ENCODE measurements around the gene ITCH. TPM values are rescaled to one million over a fixed set of nuclear protein-coding genes. Genes with fewer than 3 reads are reported as not detected.

ITCH gene
- total RNA-seq, 1 experiment from 2014 or later, result 78.8 TPM

DNA sequence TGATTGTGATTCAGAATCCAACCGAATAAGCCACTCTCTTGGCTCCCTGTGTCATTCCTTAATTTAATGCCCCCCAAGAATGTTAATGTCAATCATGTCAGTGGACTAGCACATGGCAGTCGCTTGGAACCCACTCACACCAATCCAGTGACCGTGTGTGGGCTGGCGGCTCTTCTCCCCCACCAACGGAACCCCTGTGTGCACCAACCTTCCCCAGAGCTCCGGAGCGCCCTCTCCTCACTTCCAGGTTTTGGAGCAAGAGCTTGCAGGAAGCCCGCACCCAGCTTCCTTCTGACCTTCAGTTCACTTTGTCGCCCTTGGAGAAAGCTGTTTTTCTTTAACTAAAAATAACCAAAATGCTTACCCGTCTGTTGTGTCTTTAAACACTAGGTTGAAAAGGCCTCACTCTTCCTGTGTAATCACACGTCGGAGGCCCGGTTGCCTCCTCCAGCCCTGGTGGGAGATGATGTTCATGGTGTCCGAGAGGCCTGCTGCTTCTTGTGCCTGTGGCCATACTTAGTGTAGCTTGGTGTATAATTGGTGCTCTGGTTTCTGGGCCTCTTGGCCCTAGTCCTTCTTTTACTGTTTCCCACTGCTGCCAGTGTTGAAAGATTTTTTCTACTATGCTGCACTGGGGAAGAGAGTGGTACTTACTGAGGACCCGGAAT, 177.7 kb downstream of the ITCH start:
- no peaks in the 10 kb centered on the region for H3K27me3 ChIP-seq (ENCODE audit: insufficient read depth, low read length)
- H3K79me2 ChIP-seq (ENCODE audit: insufficient read depth, low read length), result no peaks in the 10 kb centered on the region
- no peaks in the 10 kb centered on the region for H4K20me1 ChIP-seq (ENCODE audit: insufficient read depth)
- no peak overlapping the region for H3K4me2 ChIP-seq (ENCODE audit: low read length)
- POLR2A ChIA-PET, result no interaction called here
- no peak overlapping the region for H3K27ac ChIP-seq (ENCODE audit: low read depth, low read length)
- H3K36me3 ChIP-seq (ENCODE audit: control insufficient read depth in 1 of 2, insufficient read depth in 2 of 2, low read length in 2 of 2), result peaks cover 19 to 28% of the 10 kb centered on the region in 2 experiments; a peak in 3 of 4 replicates
- ATAC-seq, result no peak
- H3K9ac ChIP-seq (ENCODE audit: low read length), result no peak overlapping the region
- BruUV-seq (replicated peaks), result no TSS peak
- no peaks in the 10 kb centered on the region for H3K9me3 ChIP-seq (ENCODE audit: control insufficient read depth in 1 of 2, insufficient read depth in 1 of 2, low read depth in 1 of 2, low read length in 2 of 2)
- H3K4me1 ChIP-seq (ENCODE audit: control insufficient read depth in 1 of 2, insufficient read depth in 2 of 2, low read length in 2 of 2), result no peaks in the 10 kb centered on the region
- H3K4me3 ChIP-seq (replicated peaks in 1 of 2; ENCODE audit: low read depth in 1 of 2, low read length in 2 of 2), result no peak overlapping the region
- intact Hi-C loops (cut with micrococcal nuclease), result no loop called here
- CTCF ChIA-PET, result interaction anchor here (0.9 kb wide), 1 partner anchor 228 kb away, joined by 3 read pairs; no protein-coding TSS in a partner anchor
- no peak for DNase-seq (ENCODE audit: low read depth, low spot score)
- RAD21 ChIA-PET (ENCODE audit: low non-redundant PET in 1 of 2, low total read pairs in 2 of 2, uncharacterized antibody in 2 of 2, unreplicated experiment in 2 of 2), result no interaction called here
- TF ChIP-seq POLR2A (IDR thresholded peaks at IDR 0.05; ENCODE audit: borderline replicate concordance, extremely low read depth, insufficient read depth, insufficient read length) (no peak), POLR2AphosphoS5 (IDR thresholded peaks at IDR 0.05; ENCODE audit: low read depth, low read length) (no peak), EZH2 (IDR thresholded peaks at IDR 0.05) (no peak), EGR1 (IDR thresholded peaks at IDR 0.05; ENCODE audit: low read depth) (no peak)
- no peak overlapping the region for H2AFZ ChIP-seq (ENCODE audit: low read depth, low read length, poor library complexity, severe bottlenecking)
- H3K9me2 ChIP-seq (ENCODE audit: insufficient read depth), result no peaks in the 10 kb centered on the region

DNA sequence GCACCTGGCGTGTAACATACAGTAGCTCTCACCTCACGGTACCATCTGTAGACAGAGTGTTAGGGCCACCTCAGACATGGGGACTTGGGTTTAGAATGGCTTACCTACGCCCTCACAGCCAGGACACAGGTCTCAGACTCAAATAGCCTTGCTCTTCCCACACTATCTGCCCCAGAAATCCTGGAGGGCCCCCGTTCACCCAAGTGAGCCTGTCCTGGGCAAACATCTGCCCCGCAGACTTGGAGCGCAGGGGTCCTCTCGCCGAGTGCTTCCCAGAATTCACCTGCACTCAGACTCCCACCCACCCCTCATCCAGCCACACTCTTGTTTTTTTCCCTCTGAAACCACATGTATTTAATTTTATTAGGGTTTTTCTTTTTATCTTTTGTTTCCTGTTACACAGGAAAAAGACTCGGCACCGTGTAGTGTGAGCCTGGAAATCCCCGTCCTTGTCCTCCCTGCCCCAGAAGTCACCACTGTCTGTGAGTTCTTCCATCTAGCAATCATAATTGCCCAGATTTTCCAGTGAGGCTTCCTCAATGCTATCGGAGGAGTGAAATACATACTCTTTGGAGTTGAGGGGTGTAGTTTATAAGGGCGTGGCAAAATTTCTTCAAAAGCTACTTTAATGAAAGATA, 178.3 kb downstream of the ITCH start:
- Histone ChIP-seq H3K9me2 (ENCODE audit: insufficient read depth) (no peaks in the 10 kb centered on the region), H3K4me3 (replicated peaks in 1 of 2; ENCODE audit: low read depth in 1 of 2, low read length in 2 of 2) (no peak overlapping the region), H3K4me1 (ENCODE audit: control insufficient read depth in 1 of 2, insufficient read depth in 2 of 2, low read length in 2 of 2) (no peaks in the 10 kb centered on the region), H3K4me2 (ENCODE audit: low read length) (no peak overlapping the region), H2AFZ (ENCODE audit: low read depth, low read length, poor library complexity, severe bottlenecking) (no peak overlapping the region), H3K9me3 (ENCODE audit: control insufficient read depth in 1 of 2, insufficient read depth in 1 of 2, low read depth in 1 of 2, low read length in 2 of 2) (no peaks in the 10 kb centered on the region), H3K27ac (ENCODE audit: low read depth, low read length) (no peak overlapping the region), H3K9ac (ENCODE audit: low read length) (no peak overlapping the region), H3K79me2 (ENCODE audit: insufficient read depth, low read length) (no peaks in the 10 kb centered on the region), H3K36me3 (ENCODE audit: control insufficient read depth in 1 of 2, insufficient read depth in 2 of 2, low read length in 2 of 2) (peaks cover 14 to 28% of the 10 kb centered on the region in 2 experiments; a peak in 3 of 4 replicates), H3K27me3 (ENCODE audit: insufficient read depth, low read length) (no peaks in the 10 kb centered on the region), H4K20me1 (ENCODE audit: insufficient read depth) (no peaks in the 10 kb centered on the region)
- ChIA-PET RAD21 (ENCODE audit: low non-redundant PET in 1 of 2, low total read pairs in 2 of 2, uncharacterized antibody in 2 of 2, unreplicated experiment in 2 of 2) (no interaction called here), CTCF (interaction anchor here (0.9 kb wide), 1 partner anchor 229 kb away, joined by 3 read pairs; no protein-coding TSS in a partner anchor), POLR2A (no interaction called here)
- ATAC-seq, result no peak
- DNase-seq (ENCODE audit: low read depth, low spot score), result no peak
- intact Hi-C loops (cut with micrococcal nuclease), result no loop called here
- BruUV-seq (replicated peaks), result no TSS peak
- TF ChIP-seq SIN3A (IDR thresholded peaks at IDR 0.05; ENCODE audit: low read depth) (no peak), POLR2AphosphoS5 (IDR thresholded peaks at IDR 0.05; ENCODE audit: low read depth, low read length) (no peak), CBX3 (IDR thresholded peaks at IDR 0.05; ENCODE audit: low read depth) (no peak), JUND (IDR thresholded peaks at IDR 0.05) (no peak), ZNF274 (IDR thresholded peaks at IDR 0.05; ENCODE audit: low read depth, low read length) (no peak), RAD21 (IDR thresholded peaks at IDR 0.05; ENCODE audit: low read depth) (no peak), SRF (IDR thresholded peaks at IDR 0.05; ENCODE audit: low read depth) (no peak), YY1 (IDR thresholded peaks at IDR 0.05; ENCODE audit: extremely low read depth, insufficient replicate concordance, low read depth, low read length) (no peak), EZH2phosphoT487 (IDR thresholded peaks at IDR 0.05; ENCODE audit: borderline replicate concordance) (no peak), SP1 (IDR thresholded peaks at IDR 0.05; ENCODE audit: low read depth) (no peak), TCF7L2 (IDR thresholded peaks at IDR 0.05; ENCODE audit: borderline replicate concordance, extremely low read depth, insufficient read depth, insufficient read length) (no peak), ZFX (IDR thresholded peaks at IDR 0.05) (no peak)
- TF ChIP-seq, protein P1, sequence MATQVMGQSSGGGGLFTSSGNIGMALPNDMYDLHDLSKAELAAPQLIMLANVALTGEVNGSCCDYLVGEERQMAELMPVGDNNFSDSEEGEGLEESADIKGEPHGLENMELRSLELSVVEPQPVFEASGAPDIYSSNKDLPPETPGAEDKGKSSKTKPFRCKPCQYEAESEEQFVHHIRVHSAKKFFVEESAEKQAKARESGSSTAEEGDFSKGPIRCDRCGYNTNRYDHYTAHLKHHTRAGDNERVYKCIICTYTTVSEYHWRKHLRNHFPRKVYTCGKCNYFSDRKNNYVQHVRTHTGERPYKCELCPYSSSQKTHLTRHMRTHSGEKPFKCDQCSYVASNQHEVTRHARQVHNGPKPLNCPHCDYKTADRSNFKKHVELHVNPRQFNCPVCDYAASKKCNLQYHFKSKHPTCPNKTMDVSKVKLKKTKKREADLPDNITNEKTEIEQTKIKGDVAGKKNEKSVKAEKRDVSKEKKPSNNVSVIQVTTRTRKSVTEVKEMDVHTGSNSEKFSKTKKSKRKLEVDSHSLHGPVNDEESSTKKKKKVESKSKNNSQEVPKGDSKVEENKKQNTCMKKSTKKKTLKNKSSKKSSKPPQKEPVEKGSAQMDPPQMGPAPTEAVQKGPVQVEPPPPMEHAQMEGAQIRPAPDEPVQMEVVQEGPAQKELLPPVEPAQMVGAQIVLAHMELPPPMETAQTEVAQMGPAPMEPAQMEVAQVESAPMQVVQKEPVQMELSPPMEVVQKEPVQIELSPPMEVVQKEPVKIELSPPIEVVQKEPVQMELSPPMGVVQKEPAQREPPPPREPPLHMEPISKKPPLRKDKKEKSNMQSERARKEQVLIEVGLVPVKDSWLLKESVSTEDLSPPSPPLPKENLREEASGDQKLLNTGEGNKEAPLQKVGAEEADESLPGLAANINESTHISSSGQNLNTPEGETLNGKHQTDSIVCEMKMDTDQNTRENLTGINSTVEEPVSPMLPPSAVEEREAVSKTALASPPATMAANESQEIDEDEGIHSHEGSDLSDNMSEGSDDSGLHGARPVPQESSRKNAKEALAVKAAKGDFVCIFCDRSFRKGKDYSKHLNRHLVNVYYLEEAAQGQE (IDR thresholded peaks at IDR 0.05; ENCODE audit: low read depth), result no peak
- TF ChIP-seq, protein P2, sequence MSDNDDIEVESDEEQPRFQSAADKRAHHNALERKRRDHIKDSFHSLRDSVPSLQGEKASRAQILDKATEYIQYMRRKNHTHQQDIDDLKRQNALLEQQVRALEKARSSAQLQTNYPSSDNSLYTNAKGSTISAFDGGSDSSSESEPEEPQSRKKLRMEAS (IDR thresholded peaks at IDR 0.05), result no peak
